NT2/D1 (cell line): Measurements from ENCODE around the gene APBA2.

Experiments
- DNase-seq: peaks from one replicate; pipeline ENCODE4 v3.0.0-alpha.2; 2011; ENCODE audit warnings: low read depth, low spot score
- H3K27me3 ChIP-seq: 2 replicates; pipeline ENCODE4 v1.6.0; 2011; ENCODE audit warnings: mild to moderate bottlenecking; ENCODE audit not compliant: insufficient read length, insufficient read depth
- H3K36me3 ChIP-seq: 2 replicates; pipeline ENCODE4 v1.6.1; 2011; ENCODE audit warnings: mild to moderate bottlenecking, low read length, mixed read lengths; ENCODE audit not compliant: insufficient read depth, insufficient read length
- H3K4me1 ChIP-seq: 2 replicates; pipeline ENCODE4 v1.5.1; 2011; ENCODE audit not compliant: insufficient read depth, insufficient read length
- H3K4me3 ChIP-seq: 2 replicates; pipeline ENCODE4 v1.5.1; 2011; ENCODE audit warnings: low read depth; ENCODE audit not compliant: insufficient read length
- H3K9ac ChIP-seq: 2 replicates; pipeline ENCODE4 v1.6.0; 2011; ENCODE audit warnings: low read depth; ENCODE audit not compliant: insufficient read length
- H3K9me3 ChIP-seq: 2 replicates; pipeline ENCODE4 v1.5.1; 2011; ENCODE audit warnings: mild to moderate bottlenecking, low read length; ENCODE audit not compliant: insufficient read depth
- SUZ12 ChIP-seq: IDR thresholded peaks from 2 replicates; pipeline ENCODE4 v1.6.1; 2011; ENCODE audit not compliant: insufficient read length, insufficient read depth; ENCODE audit errors: extremely low read depth
- YY1 ChIP-seq: IDR thresholded peaks from 2 replicates; pipeline ENCODE4 v1.6.1; 2011; ENCODE audit not compliant: insufficient read length, insufficient read depth
- ZNF274 ChIP-seq: IDR thresholded peaks from 2 replicates; pipeline ENCODE4 v1.6.1; 2011; ENCODE audit warnings: mild to moderate bottlenecking, low read depth, low read length

Gene APBA2

GRCh38 chr15:29107291-29107890 is 221.6 kb downstream of the APBA2 start:
- H3K27me3 ChIP-seq, result no peaks in the 10 kb centered on the region
- H3K9me3 ChIP-seq, result no peaks in the 10 kb centered on the region
- H3K4me3 ChIP-seq, result no peak overlapping the region
- H3K4me1 ChIP-seq, result peaks cover 13% of the 10 kb centered on the region
- H3K9ac ChIP-seq, result no peak overlapping the region
- TF ChIP-seq YY1, result no peak
- no peak for TF ChIP-seq SUZ12
- no peak for TF ChIP-seq ZNF274
- H3K36me3 ChIP-seq, result no peaks in the 10 kb centered on the region
- DNase-seq, result no peak

GRCh38 chr15:29107971-29108645 is 222.3 kb downstream of the APBA2 start:
- Histone ChIP-seq H3K36me3 (no peaks in the 10 kb centered on the region), H3K4me3 (no peak overlapping the region), H3K9me3 (no peaks in the 10 kb centered on the region), H3K9ac (no peak overlapping the region), H3K27me3 (no peaks in the 10 kb centered on the region), H3K4me1 (peaks cover 13% of the 10 kb centered on the region)
- no peak for DNase-seq
- TF ChIP-seq ZNF274, result no peak
- TF ChIP-seq SUZ12, result no peak
- TF ChIP-seq YY1, result no peak

GRCh38 chr15:29109762-29110161 is 224.0 kb downstream of the APBA2 start:
- H3K27me3 ChIP-seq, result no peaks in the 10 kb centered on the region
- no peaks in the 10 kb centered on the region for H3K36me3 ChIP-seq

GRCh38 chr15:29110176-29110575 is 224.4 kb downstream of the APBA2 start:
- Histone ChIP-seq H3K9me3 (no peaks in the 10 kb centered on the region), H3K4me3 (no peak overlapping the region), H3K36me3 (no peaks in the 10 kb centered on the region), H3K9ac (no peak overlapping the region), H3K4me1 (peaks cover 21% of the 10 kb centered on the region), H3K27me3 (no peaks in the 10 kb centered on the region)
- TF ChIP-seq ZNF274, result no peak
- no peak for TF ChIP-seq SUZ12
- TF ChIP-seq YY1, result no peak
- no peak for DNase-seq

More at GRCh38 chr15:29109762-29110161, 224.0 kb downstream of the APBA2 start:
- Histone ChIP-seq H3K4me3 (no peak overlapping the region), H3K4me1 (peaks cover 20% of the 10 kb centered on the region), H3K9me3 (no peaks in the 10 kb centered on the region), H3K9ac (no peak overlapping the region)
- DNase-seq, result no peak
- TF ChIP-seq YY1, result no peak
- no peak for TF ChIP-seq ZNF274
- TF ChIP-seq SUZ12, result no peak

- H3K4me1 ChIP-seq, result peaks cover 18% of the 10 kb centered on the region
- no peak overlapping the region for H3K4me3 ChIP-seq
- TF ChIP-seq SUZ12 (no peak), ZNF274 (no peak), YY1 (no peak)
- DNase-seq, result no peak
- no peak overlapping the region for H3K9ac ChIP-seq
- H3K9me3 ChIP-seq, result no peaks in the 10 kb centered on the region
- H3K27me3 ChIP-seq, result no peaks in the 10 kb centered on the region
- H3K36me3 ChIP-seq, result no peaks in the 10 kb centered on the region
Measured at GRCh38 chr15:29110733-29111132, 225.0 kb downstream of the APBA2 start.

- Histone ChIP-seq H3K36me3 (no peaks in the 10 kb centered on the region), H3K9ac (no peak overlapping the region), H3K9me3 (no peaks in the 10 kb centered on the region), H3K27me3 (no peaks in the 10 kb centered on the region), H3K4me1 (peaks cover 18% of the 10 kb centered on the region), H3K4me3 (no peak overlapping the region)
- no peak for DNase-seq
- no peak for TF ChIP-seq ZNF274
- no peak for TF ChIP-seq SUZ12
- TF ChIP-seq YY1, result no peak
Measured at GRCh38 chr15:29111705-29112281, 226.0 kb downstream of the APBA2 start.
